Measurements from ENCODE around the gene MLF2. TPM values are rescaled to one million over a fixed set of nuclear protein-coding genes. Genes with fewer than 3 reads are reported as not detected.
A peak's percentile ranks its signal among the peaks of the same experiment; 100 is the strongest.

MLF2 gene
- total and polyA plus RNA-seq, 2 of the 13 experiments (the other 11 are each of a cell fraction or from before 2014, with no cell fraction given) = 88.1 to 167 TPM

GRCh38 chr12:6752921-6753771, at the start of gene MLF2 (continued):
- TF ChIP-seq TBX3 (IDR thresholded peaks at IDR 0.05; ENCODE audit: borderline replicate concordance) = no peak
- peak; percentile 71 for TF ChIP-seq GABPA (IDR thresholded peaks at IDR 0.05; ENCODE audit: low read depth, low read length)
- peak; percentile 85 for TF ChIP-seq GABPA (CRISPR knock-in tag; IDR thresholded peaks at IDR 0.05; ENCODE audit: low read depth)
- TF ChIP-seq, protein P1, sequence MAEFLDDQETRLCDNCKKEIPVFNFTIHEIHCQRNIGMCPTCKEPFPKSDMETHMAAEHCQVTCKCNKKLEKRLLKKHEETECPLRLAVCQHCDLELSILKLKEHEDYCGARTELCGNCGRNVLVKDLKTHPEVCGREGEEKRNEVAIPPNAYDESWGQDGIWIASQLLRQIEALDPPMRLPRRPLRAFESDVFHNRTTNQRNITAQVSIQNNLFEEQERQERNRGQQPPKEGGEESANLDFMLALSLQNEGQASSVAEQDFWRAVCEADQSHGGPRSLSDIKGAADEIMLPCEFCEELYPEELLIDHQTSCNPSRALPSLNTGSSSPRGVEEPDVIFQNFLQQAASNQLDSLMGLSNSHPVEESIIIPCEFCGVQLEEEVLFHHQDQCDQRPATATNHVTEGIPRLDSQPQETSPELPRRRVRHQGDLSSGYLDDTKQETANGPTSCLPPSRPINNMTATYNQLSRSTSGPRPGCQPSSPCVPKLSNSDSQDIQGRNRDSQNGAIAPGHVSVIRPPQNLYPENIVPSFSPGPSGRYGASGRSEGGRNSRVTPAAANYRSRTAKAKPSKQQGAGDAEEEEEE (CRISPR knock-in tag; IDR thresholded peaks at IDR 0.05; ENCODE audit: borderline replicate concordance) = no peak
- TF ChIP-seq SIN3B (IDR thresholded peaks at IDR 0.05; ENCODE audit: low read length) = no peak; the same call in 1 of the 2 replicates
- TF ChIP-seq ZC3H4 (CRISPR knock-in tag; IDR thresholded peaks at IDR 0.05; ENCODE audit: borderline replicate concordance) = no peak; the same call in 1 of the 2 replicates
- peak; percentile 71; the same call in 1 of the 2 replicates for TF ChIP-seq ZMAT3 (CRISPR knock-in tag; conservative IDR thresholded peaks at IDR 0.05)
- no peak for TF ChIP-seq SKIL (CRISPR knock-in tag; IDR thresholded peaks at IDR 0.05; ENCODE audit: borderline replicate concordance)
- no peak for TF ChIP-seq ZNF879 (CRISPR knock-in tag; IDR thresholded peaks at IDR 0.05)
- TF ChIP-seq, protein P2, sequence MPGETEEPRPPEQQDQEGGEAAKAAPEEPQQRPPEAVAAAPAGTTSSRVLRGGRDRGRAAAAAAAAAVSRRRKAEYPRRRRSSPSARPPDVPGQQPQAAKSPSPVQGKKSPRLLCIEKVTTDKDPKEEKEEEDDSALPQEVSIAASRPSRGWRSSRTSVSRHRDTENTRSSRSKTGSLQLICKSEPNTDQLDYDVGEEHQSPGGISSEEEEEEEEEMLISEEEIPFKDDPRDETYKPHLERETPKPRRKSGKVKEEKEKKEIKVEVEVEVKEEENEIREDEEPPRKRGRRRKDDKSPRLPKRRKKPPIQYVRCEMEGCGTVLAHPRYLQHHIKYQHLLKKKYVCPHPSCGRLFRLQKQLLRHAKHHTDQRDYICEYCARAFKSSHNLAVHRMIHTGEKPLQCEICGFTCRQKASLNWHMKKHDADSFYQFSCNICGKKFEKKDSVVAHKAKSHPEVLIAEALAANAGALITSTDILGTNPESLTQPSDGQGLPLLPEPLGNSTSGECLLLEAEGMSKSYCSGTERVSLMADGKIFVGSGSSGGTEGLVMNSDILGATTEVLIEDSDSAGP (CRISPR knock-in tag; IDR thresholded peaks at IDR 0.05; ENCODE audit: borderline replicate concordance) = peak; percentile 92; the same call in 1 of the 2 replicates
- TF ChIP-seq ZFY (CRISPR knock-in tag; IDR thresholded peaks at IDR 0.05) = peak; percentile 98
- TF ChIP-seq, protein P3, sequence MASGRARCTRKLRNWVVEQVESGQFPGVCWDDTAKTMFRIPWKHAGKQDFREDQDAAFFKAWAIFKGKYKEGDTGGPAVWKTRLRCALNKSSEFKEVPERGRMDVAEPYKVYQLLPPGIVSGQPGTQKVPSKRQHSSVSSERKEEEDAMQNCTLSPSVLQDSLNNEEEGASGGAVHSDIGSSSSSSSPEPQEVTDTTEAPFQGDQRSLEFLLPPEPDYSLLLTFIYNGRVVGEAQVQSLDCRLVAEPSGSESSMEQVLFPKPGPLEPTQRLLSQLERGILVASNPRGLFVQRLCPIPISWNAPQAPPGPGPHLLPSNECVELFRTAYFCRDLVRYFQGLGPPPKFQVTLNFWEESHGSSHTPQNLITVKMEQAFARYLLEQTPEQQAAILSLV (CRISPR knock-in tag; IDR thresholded peaks at IDR 0.05; ENCODE audit: borderline replicate concordance) = no peak
- TF ChIP-seq, protein P4, sequence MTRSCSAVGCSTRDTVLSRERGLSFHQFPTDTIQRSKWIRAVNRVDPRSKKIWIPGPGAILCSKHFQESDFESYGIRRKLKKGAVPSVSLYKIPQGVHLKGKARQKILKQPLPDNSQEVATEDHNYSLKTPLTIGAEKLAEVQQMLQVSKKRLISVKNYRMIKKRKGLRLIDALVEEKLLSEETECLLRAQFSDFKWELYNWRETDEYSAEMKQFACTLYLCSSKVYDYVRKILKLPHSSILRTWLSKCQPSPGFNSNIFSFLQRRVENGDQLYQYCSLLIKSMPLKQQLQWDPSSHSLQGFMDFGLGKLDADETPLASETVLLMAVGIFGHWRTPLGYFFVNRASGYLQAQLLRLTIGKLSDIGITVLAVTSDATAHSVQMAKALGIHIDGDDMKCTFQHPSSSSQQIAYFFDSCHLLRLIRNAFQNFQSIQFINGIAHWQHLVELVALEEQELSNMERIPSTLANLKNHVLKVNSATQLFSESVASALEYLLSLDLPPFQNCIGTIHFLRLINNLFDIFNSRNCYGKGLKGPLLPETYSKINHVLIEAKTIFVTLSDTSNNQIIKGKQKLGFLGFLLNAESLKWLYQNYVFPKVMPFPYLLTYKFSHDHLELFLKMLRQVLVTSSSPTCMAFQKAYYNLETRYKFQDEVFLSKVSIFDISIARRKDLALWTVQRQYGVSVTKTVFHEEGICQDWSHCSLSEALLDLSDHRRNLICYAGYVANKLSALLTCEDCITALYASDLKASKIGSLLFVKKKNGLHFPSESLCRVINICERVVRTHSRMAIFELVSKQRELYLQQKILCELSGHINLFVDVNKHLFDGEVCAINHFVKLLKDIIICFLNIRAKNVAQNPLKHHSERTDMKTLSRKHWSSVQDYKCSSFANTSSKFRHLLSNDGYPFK (CRISPR knock-in tag; IDR thresholded peaks at IDR 0.05; ENCODE audit: borderline replicate concordance) = peak; percentile 64; the same call in 1 of the 2 replicates
- no peak for TF ChIP-seq ZNF891 (CRISPR knock-in tag; IDR thresholded peaks at IDR 0.05)
- peak; percentile 77; the same call in 1 of the 2 replicates for TF ChIP-seq ZNF446 (CRISPR knock-in tag; IDR thresholded peaks at IDR 0.05)
- TF ChIP-seq RBM39 (IDR thresholded peaks at IDR 0.05; ENCODE audit: low read depth, low read length, poor library complexity, severe bottlenecking) = peak; percentile 62
